Suppressor macrophage treated with lipopolysaccharide for 1 hour (primary cell): ENCODE data around the gene PHGDH.
A peak's percentile ranks its signal among the peaks of the same experiment; 100 is the strongest.
"Not testable (repeated sequence)": the region's sequence is repeated elsewhere in the genome, so short reads cannot be mapped to it uniquely, and the experiment has no call there.

Experiments used
- DNase-seq, 3 donors: peaks; one replicate each; pipeline ENCODE4 v3.0.0-alpha.2; 2020 to 2022

Gene PHGDH

GRCh38 chr1:119711804-119712341 is at the start of gene PHGDH:
PHGDH (plus strand) TSS chr1:119711934; CDS start chr1:119712023, 89 bp downstream.
- peak; percentile 68 to 77 (median 75) for DNase-seq

GRCh38 chr1:119662034-119662437 is 49.7 kb upstream of the PHGDH start:
- no peak for DNase-seq

- DNase-seq = no peak
Measured at GRCh38 chr1:119664067-119664466, 47.7 kb upstream of the PHGDH start.

DNA sequence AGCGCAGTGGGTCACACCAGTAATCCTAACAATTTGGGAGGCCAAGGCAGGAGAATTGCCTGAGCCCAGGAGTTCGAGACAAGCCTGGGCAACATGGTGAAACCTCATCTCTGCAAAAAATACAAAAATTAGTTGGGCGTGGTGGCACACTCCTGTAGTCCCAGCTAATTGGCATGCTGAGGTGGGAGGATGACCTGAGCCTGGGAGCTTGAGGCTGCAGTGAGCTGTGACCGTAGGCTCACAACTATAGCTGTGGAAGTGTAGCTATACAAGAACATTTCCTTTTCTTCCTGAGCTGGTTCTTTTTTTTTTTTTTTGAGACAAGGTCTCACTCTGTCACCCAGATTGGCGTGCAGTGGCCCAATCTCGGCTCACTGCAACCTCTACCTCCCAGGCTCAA is 44.6 kb upstream of the PHGDH start:
- DNase-seq = no peak

GRCh38 chr1:119670898-119671297 is 40.8 kb upstream of the PHGDH start:
- DNase-seq = no peak

- no peak for DNase-seq
Measured at GRCh38 chr1:119673171-119673940, 38.4 kb upstream of the PHGDH start.

GRCh38 chr1:119674111-119674526 is 37.6 kb upstream of the PHGDH start:
- no peak for DNase-seq

DNA sequence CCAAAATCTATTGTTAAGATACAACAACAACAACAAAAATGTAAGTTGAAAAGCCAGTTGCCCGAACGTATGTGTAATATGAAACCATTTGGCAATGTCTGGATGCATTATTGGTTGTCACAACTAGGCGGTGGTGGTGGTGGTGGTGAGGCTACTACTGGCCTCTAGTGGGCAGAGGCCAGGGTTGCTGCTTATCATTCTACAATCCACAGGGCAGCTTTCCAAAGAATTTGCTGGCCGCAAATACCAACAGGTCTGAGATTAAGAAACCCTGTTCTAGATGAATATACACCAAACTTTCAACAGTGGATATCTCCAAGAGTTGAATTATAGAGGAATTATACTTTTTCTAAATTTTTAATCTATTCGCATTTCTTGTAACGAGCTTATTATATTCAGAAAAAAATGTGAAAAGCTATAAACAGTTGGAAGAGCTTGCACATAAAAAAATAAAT is 36.9 kb upstream of the PHGDH start:
- peak in 1 of 3 donors; percentile 82 for DNase-seq

- peak; percentile 89 to 95 (median 93) for DNase-seq
Measured at GRCh38 chr1:119675349-119676345, 36.1 kb upstream of the PHGDH start.

DNA sequence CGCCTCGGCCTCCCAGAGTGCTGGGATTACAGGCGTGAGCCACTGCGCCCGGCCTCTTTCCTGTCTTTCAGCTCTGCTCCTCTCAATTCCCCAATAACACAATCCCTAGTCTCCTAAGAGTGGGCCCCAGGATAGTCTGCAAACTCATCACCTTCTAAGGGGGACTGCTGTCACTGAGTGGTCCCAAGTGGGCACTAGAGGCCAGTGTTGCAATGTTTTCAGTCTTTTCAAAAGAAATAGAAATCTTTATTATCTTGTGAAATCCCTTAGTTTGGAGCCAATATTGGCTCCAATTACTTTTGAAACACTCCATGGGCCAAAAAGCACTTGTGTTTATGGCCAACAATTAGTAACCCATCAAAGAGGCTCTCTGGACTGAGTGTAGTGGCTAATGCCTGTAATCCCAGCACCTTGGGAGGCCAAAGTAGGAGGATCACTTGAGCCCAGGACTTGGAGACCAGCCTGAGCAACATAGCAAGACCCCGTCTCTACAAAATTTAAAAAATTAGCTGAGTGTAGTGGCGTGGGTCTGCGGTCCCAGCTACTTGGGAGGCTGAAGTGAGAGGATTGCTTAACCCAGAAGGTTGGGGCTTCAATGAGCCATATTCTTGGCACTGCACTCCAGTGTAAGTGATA is 35.0 kb upstream of the PHGDH start:
- DNase-seq = no peak

GRCh38 chr1:119679223-119679622 is 32.5 kb upstream of the PHGDH start:
- no peak for DNase-seq

GRCh38 chr1:119680193-119680592 is 31.5 kb upstream of the PHGDH start:
- DNase-seq = no peak

GRCh38 chr1:119680723-119681122 is 31.0 kb upstream of the PHGDH start:
- DNase-seq = no peak

DNA sequence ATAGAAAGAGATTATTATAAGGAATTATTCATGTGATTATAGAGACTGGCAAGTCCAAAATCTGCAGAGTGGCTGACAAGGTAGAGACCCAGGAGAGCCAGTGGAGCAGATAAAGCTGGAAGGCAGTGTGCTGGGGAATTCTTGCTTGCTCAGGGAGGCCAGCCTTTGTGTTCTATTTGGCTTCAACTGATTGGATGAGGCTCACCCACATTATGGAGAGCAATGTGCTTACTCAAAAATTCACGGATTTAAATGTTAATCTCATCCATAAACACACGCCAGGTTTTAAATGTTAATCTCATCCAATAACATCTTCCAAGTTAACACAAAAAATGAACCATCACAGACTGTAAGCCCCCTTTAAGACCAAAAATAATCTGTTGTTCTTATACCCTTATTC is 30.2 kb upstream of the PHGDH start:
- no peak for DNase-seq

- DNase-seq = no peak
Measured at GRCh38 chr1:119682141-119682540, 29.6 kb upstream of the PHGDH start.

- no peak for DNase-seq
Measured at GRCh38 chr1:119683893-119684292, 27.8 kb upstream of the PHGDH start.

DNA sequence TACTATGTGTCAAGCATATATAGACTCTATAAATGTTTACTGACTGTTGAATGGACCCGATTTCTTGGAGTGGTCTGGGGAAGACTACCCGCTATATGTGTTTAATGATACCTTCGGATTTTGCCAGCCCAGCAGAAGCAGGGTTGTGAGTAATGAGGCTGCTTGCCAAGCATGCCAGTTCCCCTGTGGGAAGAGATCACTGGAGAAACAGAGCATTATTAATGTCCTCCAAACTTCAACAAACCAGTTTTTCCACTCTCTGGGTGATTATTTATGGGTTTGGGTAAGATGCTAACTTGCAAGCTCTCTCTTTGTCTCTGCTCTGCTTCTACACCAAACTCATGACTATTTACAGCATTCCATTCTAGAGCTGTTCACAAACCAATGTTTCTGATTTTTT is 25.1 kb upstream of the PHGDH start:
- DNase-seq = no peak

- DNase-seq = no peak
Measured at GRCh38 chr1:119687434-119688079, 24.2 kb upstream of the PHGDH start.

GRCh38 chr1:119688810-119689209 is 22.9 kb upstream of the PHGDH start:
- no peak for DNase-seq

GRCh38 chr1:119689511-119689910 is 22.2 kb upstream of the PHGDH start:
- no peak for DNase-seq

DNA sequence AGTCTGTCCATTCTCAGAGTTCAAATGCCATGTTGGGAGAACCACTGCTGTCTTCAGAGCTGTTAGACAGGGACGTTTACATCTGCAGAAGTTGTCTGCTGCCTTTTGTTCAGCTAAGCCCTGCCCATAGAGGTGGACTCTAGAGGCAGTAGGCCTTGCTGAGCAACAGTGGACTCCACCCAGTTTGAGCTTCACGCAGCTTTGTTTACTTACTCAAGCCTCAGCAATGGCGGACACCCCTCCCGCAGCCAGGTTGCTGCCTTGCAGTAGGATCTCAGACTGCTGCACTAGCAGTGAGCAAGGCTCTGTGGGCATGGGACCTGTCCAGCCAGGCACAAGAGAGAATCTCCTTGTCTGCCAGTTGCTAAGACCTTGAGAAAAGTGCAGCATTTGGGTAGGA is 14.9 kb upstream of the PHGDH start:
- DNase-seq = not testable (repeated sequence)

GRCh38 chr1:119697598-119697997 is 14.1 kb upstream of the PHGDH start:
- DNase-seq = no peak
